HTR-8/SVneo (cell line): ENCODE data around the gene BSN.

Experiments used
- DNase-seq: peaks from one replicate; pipeline ENCODE4 v3.0.0; 2011; ENCODE audit warnings: low spot score, mixed read lengths; ENCODE audit not compliant: insufficient read length
- FAIRE-seq: peaks from 2 replicates; lab custom pipeline; 2011; peaks lifted over from hg19 to GRCh38; lab: Jason Lieb, UNC

Gene BSN

DNA sequence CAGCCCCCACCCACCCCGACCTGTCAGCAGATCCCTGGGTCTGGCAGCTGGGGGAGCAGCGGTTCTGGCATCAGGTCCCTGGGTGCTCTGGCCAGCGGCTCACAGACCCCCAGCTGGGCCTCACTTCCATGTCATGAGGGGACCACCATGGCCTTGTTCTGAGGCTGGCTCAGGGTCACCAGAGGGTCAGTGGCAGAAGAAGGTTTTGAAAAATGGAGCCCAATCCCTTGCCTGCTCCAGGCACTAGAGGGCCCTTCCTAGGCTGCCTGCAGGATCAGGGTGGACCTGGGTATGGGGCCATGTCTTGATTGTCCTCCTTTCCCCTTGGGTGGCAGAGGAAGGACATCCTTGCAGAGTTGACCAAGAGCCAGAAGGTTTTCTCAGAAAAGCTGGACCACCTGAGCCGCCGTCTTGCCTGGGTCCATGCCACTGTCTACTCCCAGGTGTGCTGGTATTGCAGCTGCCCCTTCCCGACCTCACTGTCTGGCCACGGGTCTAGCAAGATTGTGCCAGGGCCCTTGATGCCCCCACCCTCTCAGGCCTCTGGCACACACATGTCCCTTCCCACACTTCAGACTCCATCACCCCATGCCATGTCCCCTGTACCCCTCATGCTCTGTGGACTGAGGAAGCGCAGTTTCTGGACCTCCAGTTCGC, 152.3 kb downstream of the BSN start:
- FAIRE-seq (no peak), DNase-seq (no peak)

DNA sequence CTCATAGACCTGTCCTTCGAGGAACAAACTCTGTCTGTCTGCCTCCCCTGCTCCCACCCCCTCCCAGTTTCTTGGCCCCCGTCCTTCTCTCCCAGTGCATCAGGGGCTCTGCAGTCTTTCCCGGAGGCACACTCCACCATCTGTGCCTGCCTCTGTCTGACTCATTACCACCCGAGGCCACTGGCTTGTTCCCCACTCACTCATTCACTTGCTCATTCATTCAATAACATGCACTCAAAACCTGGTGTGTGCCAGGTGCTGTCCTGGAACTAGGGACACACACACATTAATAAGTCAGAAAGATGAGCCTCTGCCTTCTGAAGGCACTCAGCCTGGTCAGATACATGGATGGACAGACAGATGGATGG, 152.8 kb downstream of the BSN start:
- DNase-seq, result no peak

DNA sequence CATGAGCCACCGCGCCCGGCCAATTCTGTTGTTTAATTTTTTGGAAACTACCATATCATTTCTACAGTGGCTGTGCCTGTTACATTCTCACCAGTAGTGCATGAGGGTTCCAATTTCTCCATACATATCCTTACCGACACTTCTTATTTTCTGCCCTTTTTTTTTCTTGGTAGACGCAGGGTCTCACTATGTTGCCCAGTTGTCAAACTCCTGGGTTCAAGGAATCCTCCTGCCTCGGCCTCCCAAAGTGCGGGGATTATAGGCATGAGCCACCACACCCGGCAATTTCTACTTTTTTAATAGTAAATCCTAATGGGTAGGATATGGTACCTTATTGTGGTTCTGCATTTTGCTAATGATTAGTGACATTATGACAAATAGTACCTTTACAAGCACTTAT, 155.6 kb downstream of the BSN start:
- DNase-seq (no peak), FAIRE-seq (no peak)

More for the DNA sequence above, 152.8 kb downstream of the BSN start:
- FAIRE-seq, result peak; percentile 48

DNA sequence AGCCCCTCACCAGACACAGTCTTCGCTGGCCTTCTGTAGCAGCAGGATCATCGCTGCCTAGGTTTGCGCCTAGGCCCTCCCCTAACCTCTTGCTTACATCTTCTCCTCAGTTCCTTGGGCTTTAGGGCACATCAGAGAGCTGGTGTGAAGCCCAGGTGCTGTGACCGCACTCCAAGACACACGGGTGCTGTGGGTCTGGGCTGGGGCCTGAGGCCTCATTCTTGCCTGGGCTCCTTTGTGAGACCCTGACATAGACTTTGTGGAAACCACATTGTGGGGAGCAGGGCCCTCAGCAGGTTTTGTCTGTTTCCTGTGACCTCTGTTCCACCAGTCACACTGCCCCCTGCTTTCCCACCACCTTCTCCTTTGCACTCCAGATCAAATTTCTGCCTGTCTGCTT, 157.2 kb downstream of the BSN start:
- DNase-seq (no peak), FAIRE-seq (no peak)

DNA sequence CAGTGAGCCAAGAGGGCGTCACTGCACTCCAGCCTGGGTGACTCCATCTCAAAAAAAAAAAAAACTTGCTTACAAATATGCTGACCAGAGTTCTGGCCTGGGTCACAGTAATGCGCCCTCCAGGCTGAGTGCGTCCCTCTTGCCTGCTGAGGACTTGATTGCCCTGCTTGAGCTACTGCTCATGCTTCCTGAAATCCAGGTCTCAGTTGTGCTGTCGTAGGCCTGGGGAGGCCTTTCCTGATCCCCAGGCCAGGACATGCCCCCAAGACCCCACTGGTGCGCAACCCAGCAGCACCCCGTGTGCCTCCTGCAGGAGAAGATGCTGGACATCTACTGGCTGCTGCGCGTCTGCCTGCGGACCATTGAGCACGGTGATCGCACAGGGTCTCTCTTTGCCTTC, 157.9 kb downstream of the BSN start:
- DNase-seq (no peak), FAIRE-seq (peak; percentile 68)

DNA sequence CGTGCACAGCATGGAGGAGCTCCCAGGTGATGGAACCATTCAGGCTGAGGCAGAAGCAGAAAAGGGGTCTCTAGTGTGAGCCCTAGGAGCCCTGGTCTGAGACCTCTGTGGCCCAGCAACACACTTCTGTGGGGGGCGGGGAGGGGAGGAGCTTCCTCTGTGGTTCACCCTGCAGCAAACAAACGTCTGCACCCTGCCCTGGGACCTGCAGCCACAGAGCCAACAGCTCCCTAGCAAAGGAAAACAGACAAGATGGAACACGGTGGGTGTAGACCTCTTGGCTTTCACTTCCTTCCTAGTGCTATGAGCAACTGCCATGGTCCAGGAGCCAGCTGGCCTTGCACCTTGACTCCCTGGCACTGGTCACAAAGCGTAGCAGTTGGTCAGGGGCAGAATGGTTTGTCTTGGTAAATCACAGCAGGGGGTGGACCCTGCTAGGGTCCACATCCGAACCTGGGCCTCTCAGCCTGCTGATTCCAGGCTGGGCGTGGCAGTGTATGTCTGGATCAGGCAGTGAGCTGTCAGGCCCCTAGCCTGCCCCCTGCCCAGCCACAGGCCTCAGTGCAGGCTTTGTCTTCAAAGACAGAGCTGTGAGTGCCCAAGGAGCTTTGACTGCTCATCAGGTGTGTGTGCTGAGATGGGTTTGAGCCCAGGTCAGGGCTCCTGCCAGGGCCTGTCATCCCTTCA, 158.5 kb downstream of the BSN start:
- DNase-seq, result no peak
- FAIRE-seq, result peak; percentile 16

DNA sequence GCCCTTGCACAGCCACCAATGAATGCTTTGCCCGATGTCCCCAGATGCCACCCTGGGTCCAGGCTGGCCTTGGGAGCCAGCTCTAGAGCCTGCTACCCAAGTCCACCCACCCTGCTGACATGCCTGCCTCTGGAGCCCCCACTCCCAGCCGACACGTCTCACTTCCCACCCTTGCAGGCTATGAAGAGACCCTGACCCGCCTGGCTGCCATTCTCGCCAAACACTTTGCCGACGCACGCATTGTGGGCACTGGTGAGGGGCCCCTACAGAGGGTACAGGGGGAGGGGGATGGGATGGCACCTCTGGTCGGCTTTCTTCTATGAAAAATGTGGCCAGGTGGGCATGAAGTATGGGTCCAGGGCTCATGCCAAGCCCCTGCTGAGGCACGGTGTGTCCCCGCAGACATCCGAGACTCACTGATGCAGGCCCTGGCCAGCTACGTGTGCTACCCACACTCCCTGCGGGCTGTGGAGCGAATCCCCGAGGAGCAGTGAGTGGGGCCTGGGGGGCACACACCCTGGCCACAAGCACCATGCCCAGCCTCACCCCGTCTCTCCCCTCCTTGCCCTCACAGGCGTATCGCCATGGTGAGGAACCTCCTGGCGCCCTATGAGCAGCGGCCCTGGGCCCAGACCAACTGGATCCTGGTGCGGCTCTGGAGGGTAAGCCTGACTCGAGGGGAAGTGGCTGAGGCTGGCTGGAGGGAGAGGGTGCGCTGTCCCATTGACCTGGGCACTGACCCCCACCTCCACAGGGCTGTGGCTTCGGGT, 159.2 kb downstream of the BSN start:
- DNase-seq, result no peak
- no peak for FAIRE-seq

DNA sequence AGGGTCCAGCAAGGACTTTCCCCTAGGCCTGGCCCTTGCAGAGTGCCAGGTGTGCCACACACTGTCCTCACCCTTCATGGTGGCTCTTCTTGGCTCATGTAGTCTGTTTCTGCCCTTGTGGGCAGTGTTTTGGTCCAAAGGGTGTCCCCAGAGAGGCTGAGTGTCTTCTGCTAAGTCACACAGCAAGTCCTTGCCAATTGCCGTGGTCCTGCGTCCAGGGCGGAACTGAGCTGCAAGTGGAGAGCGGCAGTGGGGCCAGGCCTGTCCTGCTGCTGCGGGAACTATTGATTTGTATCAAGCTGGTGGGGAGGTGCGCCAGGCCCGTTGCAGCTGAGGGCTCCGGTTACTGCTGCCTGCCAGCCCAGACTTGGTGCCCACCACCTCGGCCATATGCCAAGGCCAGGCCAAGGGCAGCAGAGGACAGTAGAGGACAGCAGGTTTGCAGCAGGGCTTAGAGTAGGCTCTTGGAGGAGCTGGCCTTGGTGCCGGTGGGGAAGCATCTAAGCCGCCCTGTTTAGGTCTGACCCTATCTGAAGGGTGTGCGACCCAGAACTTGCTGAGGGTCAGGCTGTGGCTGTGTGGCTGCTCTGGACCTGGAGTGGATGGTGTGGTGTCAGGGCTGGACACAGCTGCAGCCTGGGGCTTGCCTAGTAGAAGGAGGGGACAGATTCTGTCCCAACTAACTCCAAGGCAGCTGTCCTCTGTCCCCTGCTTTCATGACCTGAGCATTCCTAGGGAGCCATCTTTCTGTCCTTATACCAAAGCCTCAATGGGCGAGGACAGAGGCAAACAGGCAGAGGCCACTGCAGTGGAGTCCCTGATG, 160.7 kb downstream of the BSN start:
- DNase-seq, result no peak
- FAIRE-seq, result no peak

DNA sequence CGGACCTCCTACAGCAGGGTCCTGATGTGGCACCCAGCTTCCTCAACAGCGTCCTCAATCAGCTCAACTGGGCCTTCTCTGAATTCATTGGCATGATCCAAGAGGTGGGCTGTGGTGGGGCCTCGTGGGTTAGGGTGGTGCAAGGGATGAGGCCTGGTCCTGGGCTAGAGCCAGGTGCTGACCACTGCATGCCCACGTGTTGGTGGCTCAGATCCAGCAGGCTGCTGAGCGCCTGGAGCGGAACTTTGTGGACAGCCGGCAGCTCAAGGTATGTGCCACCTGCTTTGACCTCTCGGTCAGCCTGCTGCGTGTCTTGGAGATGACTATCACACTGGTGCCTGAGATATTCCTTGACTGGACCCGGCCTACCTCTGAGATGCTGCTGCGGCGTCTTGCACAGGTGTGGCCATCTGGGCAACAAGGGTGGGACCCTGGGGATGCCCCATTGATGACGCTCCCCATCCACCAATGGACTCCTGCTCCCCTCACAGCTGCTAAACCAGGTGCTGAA, 161.4 kb downstream of the BSN start:
- FAIRE-seq, result no peak
- no peak for DNase-seq

DNA sequence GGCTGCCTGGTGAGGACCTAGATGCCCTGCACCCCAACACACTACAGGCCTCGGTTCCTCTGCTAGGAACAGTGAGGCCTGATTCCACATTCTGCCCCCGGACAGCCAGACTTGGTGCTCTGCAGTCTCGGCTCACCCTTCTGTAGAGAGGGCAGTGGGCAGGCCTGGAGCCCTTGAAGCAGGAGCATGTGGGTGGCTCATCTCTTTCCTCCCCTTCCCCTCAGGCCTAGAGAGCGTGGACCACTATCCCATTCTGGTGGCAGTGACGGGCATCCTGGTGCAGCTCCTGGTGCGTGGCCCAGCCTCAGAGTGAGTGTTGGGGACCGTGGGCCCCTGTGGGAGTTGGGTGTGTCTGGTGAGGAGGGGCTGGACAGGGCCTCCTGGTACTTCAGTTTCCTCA, 161.9 kb downstream of the BSN start:
- DNase-seq, result no peak
- no peak for FAIRE-seq

DNA sequence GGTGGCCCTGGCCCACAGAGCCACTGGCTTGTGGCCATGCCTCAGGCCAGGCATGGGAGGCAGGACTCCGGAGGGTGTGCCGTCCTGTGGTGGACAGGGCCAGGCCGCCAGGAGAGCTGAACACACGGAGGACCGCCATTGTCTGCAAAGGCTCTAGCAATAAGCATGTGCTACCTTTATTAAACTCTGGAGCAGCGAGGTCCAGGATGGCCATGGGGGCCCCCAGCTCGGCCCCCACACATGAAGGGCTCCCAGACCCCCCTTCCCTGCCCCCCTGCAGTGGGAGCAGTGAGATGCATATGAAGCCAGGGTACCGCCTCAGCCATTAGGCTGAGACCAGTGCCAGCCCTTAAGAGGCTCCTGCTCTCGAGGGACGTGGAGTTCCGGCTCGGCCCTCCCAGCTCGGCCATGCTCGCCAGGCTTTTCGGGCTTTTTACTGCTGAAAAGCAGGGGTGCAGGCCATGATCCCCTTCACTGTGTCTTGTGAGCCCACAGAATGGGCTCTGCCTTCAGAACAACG, 162.5 kb downstream of the BSN start:
- DNase-seq (no peak), FAIRE-seq (no peak)

DNA sequence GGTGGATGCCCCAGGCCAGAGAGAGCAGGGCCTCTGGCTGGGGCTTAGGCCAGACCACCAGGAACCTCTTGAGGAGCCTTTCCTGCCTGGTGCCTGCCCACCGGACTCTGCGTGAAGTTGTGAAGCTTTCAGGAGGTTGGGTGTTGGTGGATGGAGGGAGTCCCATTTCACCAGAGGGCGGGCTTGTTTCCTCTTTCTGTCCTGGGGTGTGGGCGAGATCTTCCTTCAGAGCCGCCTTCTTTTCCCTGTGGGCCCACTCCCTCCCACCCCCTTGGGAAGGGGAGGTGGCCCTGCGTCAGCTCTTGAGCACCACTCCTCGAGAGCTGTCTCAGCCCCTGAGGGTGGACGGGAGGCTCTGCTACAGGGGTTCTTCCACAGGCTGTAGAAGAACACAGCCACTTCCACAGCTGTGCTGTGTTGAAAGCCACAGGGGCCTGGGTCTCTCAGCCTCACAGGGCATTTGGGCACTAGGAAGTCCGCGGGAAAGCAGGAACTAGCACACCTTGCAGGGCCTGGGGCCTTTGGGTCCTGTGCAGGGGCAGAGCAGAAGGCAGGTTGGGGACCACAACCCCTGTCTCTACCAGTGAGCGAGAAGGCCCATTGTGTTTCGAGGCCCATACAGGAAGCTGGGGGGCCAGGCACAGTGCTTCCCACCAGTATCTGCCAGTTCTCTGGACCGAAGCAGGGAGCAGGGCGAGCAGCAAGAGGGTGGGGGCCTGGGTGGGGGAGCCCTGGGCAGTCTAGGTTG, 163.1 kb downstream of the BSN start:
- FAIRE-seq, result no peak
- no peak for DNase-seq

DNA sequence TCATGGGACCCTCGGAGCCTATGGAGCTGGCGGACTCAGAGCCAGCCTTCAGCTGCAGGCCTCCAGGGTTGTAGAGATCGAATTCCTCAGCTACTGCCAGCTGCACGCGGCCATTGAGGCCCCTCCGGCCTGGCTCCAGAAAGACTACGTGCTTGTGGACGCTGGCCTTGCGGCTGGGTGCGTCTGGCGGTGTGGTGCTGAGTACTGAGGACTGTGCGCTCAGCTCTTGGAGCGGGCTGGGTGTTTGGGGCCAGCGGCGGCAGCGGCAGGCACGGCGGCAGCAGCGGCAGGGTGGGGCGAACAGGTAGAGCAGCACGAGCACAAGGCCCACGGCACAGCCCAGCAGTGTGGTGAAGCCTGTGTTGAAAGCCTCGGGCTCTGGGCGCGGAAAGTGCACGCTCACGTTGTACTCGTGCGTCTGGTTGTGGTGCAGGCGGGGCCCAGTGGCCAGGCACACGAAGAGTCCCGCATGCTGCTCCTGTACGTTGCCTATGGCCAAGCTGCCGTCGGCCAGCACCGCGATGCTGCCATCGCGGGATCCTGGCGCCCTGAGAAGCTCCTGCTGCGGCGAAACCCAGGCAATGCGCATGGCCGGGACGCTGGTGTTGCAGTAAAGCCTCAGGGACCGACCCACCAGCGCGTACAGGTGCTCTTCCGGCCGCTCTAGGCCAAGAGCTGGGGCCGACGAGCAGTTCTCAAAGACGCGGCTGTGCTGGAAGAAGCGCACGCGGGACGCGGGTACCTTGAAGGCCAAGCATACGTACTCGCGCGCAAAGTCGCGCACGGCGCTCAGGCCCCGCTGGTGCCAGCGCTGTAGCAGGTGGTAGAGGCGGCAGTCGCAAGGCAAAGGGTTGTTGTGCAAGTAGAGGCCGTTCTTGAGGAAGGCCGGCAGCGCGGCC, 163.9 kb downstream of the BSN start:
- DNase-seq, result no peak
- no peak for FAIRE-seq

DNA sequence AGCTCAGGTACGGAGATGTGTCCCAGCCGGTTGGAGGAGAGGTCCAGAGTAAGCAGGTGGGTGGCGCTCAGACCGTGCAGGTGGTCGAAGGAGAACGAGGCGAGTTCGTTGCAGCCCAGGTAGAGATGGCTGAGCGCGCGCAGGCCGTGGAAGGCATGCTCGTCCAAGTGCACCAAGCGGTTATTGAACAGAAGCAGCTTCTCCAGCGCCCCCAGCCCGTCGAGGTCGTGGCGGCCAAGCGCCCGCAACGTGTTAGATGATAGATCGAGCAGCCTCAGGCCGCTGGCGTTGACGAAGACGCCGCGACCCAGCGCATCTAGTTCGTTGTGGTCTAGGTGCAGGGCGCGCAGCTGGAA, 164.6 kb downstream of the BSN start:
- FAIRE-seq (no peak), DNase-seq (no peak)

DNA sequence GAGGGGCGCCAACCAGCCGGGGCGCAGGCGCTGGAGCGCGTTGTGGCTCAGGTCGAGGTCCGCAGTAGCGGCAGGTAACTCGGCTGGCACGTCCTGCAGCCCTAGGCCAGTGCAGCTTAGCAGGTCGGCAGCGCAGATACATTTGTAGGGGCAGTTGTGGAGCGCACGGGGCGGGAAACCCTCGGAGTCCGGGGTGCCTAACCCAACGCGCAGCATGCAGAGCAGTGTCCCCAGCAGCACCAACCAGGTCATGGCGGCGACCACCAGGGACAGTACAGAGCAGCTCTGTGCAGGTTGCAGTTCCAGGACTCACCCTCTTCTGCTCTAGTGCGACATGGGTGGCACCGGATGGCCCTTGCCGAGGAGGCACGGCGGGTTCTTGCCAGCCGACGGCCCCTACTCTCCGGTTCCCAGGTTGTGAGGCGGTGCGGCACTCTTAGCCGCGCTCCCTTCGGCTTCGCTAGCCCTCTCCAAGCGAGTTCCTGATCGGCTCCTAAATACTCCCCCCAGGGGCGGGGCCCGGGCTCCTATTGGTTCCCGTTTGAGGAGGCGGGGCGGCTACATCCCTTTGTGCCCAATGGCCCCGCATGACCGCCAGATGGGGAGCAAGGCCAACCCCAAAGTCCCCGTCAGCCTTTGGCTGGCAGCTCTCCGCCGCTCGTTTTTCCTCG, 165.1 kb downstream of the BSN start, which contains the start of gene AMIGO3:
Gene AMIGO3 (minus strand): TSS at position 471 of the 671 bp plus-strand sequence. CDS start 219 bp downstream, at position 252.
- FAIRE-seq (peak; percentile 48), DNase-seq (peak; percentile 90)
